HG03432 (cell line): ENCODE data around the gene FARP2.

Experiments used
- ATAC-seq: cut with Tn5 transposase; IDR thresholded peaks from one replicate; pipeline ENCODE4 v1.9.1; 2021; ENCODE audit warnings: mild to moderate bottlenecking, moderate library complexity; ENCODE audit not compliant: unreplicated experiment

FARP2 gene

DNA sequence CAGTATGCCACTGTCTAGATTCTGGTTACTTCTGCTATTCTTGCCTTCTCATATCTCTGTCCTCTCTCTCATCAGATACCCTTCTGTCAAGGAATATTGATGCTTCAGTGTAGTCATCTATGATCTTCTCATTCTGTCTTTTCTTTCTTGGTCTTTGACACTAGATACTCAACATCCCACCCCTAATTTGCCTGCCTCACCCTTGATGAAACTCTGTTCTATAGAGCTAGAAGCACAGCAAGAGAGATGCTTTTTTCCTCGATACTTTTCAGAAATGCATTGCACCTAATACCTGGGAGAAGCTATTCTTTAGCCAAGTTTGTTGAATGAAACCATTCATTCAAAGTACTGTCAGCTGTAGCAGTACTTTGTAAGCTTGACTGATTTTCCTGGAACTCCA lies 30.8 kb upstream of the FARP2 start:
- no peak for ATAC-seq

DNA sequence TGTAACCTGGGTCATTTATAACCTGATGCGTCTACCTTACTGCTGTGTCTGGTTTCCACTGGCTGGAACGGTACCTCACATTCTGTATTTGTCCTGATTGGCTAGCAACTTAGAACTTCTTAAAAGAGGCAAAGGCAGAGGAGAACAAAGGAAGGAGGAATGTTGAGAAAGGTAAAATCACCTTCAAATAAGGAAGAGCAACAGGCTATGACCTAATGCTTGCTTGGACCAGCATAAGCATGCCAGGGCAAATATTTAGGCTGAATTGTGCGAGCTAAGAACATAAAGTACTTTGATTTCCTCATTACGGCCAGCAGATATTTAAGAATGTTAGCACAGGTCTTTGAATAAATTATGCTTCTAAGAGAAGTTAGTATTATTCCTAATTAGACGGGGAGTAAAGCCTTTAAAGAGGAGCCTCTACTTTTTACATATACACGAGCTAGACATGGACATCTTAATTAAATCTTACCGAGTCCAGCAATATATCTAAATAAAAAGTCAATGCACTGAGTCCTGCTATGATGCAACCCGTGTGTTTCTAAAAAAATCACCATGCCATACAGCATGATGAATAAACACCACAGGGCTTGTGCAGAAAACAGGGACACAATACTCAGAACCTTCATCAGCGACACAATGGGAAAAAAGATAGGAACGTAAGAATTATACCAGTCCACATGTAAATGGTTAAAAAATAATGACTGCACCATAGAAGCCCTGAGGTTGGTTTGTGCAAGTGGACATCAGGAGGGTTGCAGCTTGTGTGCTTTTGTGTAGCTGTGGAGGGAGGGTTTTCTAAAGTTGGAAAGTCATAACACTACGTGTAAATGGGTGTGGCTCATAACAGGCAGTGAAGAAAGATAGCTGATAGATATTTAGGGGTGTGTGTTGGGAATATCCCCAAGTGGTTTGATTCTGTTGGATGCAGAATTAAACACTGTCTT lies 26.1 kb upstream of the FARP2 start:
- ATAC-seq = no peak

DNA sequence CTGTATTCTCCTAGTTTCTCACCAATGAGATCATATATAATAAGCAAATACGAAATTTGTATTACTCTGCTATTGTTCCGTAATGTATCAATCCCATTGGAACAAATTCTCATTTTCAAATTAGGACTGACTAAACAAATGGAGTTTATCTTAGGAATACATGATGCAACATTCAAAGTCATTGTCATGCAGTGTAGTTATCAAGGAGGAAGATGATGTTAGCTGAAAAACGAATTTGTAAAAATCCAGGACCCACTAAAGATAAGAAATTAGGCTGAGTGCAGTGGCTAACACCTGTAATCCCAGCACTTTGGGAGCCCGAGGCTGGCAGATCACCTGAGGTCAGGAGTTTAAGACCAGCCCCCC lies 25.5 kb upstream of the FARP2 start:
- ATAC-seq = no peak

DNA sequence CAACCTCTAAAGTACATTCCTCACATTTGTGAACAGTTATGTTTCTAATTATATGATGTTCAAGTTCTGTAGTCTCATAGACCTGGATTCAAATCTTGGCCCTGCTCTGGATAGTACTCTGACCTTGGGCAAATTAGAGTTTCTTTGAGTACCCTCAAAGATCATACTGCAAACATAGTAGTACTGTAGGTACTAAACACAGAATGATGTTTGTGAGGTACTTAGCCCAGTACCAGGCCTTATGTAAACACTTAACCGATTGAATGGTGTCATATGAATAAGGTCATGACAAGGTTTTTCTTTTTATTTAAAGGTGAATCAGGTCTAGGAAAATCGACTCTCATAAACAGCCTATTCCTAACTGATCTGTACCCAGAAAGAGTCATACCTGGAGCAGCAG lies 21.3 kb upstream of the FARP2 start:
- ATAC-seq = no peak

DNA sequence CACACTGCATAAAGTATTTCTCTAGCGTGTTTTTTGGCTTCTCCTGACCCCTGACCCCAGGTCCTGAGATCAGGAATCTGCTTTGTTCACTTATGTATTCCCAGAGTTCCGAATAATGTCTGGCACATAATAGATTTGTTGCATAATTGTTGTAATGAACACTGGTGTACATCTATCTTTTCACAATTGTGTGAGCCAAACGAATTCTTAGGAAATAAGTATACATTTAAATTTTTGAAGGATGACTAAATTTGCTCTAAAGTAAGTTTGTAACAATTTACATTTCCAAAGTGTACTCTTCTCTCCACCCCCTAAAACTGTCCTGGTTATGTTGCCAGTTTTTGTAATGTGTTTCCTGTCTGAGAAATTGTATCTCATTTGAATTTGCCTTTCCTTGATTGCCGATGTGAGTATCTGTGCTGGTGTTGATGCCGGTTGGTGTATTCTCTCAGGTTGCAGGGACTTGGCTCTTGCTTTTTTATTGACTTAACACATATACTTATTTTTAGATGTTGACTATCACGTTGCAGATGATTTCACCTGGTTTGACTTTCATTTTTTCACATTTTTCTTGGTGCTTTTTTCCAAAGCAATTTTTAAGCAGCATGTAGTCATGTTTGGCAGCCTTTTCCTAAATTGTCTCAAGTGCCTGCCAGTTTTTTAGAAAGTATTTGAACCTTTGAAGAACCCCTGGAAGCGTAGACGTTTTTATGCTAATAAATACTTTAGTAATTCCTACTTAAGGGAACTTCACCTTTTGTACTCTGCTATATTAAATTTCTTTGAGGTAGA lies 16.1 kb upstream of the FARP2 start:
- no peak for ATAC-seq

DNA sequence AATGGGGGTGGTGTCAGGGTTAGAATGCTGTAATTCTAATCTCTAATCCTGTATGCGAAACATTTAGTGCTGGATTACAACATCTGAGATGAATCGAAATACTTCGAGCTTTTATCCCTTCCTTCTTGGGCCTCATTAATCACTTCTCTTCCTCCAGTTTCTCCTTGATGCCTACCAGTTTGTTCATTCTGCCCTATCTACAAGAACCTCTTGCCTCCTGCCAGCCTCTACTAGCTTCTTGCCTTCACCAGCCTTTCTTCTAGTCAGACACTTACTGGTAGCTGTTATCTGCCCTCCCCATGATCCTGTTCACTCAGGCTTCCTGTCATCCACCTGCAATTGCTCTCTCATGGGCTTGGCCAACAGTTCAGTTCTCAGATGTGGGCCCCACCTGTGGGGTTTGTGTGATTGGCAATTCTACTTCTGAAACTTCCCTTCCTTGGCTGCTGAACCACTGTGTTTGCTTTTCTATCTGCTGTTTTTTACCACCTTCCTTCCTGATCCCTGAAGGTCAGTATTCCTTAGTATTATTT lies 15.4 kb upstream of the FARP2 start:
- ATAC-seq = no peak

DNA sequence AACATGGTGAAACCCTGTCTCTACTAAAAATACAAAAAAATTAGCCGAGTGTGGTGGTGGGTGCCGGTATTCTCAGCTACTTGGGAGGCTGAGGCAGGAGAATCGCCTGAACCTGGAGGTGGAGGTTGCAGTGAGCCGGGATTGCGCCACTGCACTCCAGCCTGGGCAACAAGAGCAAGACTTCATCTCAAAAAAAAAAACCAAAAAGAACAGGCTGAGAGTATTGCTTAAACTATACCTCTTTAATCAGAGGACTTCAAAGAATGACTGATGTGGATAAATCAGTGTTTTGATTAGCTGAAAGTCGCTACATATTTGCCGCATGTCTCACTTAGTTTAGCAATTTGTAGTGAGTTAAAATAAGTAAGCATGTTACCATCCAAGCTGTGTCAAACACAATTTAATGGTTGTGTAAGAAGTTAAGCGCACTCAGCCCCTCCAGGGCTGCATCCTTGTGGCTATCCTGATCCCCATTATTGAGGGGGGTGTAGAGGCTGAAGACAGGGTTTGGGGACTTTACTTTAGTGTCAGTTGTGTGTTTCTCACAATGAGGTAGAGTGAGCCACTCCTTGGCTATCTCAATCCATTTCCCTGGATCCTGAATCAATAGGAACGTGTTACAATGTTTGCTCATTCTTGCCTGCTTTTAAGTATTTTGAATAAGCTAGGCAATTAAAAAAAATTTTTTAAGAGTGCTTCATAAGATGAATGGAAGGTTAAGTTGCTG lies 11.0 kb upstream of the FARP2 start:
- ATAC-seq = no peak

DNA sequence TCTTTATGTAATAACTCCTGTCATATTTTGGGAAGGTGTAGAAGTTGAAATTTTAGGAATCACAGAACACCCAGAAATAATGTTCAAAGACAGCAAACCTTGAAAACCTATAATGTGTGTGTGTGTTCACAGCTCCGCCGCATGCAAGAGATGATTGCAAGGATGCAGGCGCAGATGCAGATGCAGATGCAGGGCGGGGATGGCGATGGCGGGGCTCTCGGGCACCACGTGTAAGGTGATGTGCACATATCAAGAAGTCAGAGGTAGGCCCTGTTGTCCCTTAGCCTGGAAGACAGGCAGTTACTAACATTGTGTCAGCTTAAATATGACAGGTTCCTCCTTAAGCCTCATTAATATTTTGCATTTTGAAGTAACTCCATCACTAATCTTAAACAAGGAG lies 6.1 kb upstream of the FARP2 start:
- no peak for ATAC-seq

DNA sequence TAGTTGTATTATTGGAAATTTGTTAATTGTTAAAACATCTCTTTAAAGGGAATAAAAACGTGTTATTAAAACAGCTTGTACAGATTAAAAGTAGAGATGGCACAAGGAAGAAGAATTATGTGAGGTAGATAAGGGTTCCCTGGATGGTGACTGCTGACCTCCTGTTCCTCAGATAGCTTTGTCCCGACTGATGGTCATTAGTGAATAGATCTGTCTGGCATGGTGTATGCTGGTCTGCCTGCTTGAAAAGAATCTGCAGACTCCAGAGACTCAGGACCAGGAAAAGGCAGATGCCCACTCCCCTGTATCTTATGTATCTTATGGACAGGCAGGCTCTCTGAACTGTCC lies 5.6 kb upstream of the FARP2 start:
- no peak for ATAC-seq

DNA sequence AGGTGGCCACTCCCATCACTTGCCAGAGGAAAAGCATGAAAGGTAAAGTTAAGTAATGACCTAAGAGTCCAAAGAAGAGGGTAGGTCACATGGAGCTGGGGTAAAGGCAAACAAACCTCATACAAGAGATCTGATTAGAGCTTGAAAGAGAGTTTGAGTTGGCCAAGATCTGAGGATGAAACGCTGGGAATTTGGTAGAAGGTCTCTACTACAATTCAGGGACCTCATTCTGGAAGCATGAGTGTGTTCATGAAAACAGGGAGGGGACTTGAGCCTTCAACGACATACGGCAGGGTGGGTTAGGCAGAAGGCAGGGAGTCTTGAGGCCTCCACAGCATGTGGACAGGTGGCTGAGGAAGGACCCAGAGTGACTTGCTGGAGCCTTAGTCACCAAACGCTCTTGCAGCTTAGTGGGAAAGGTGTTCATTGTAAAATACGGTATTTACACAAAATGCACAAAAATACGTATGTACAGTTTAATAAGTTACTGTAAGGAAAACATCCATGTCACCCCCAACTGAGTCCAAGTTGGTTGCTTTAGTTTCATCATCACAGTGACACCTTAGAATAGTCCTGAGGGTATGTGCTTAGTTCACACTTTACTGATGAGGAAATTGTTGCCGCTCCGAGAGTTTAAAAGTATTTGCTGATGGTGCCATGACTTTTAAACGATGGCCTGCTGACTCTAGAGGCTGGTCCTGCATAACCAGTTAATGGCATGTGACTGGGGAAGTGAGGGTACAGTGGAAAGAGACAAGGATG lies 5.0 kb upstream of the FARP2 start:
- no peak for ATAC-seq

DNA sequence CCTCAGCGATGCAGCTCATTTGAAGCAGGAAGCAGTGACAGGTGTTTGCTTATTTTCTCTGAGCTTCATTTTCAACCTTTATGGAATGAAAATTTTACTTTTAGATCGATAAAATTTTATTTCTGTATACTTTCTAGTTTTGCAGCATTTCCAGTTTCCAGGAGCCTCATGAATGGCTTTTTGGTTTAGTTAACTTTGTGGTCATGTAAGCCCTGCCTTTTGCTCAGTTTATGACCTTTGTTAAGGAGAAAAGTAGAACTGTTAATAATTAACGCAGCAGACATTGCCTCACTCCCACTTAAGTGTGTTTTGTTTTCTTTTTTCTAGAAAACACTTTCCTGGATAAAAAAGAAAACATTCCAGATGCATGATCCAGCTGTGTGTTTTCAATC lies 4.4 kb upstream of the FARP2 start:
- ATAC-seq = no peak

DNA sequence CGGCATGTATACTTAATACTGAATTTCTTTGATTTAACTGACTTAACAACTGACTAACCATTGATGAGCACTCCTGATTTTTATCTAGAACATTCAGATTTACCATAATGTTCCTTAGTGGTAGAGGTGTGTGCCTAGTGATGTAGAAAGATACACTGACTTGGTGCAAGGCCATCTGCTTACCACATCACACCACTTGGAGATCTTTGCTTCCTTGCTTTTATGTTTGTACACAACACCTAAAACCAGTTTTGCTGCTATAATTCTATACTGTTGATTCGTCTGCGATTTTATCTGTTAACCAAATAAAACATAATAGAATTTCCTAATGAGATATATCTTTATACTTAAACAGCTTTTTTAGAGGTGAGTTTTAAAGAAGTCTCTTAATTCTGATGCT lies 3.9 kb upstream of the FARP2 start:
- ATAC-seq = no peak

DNA sequence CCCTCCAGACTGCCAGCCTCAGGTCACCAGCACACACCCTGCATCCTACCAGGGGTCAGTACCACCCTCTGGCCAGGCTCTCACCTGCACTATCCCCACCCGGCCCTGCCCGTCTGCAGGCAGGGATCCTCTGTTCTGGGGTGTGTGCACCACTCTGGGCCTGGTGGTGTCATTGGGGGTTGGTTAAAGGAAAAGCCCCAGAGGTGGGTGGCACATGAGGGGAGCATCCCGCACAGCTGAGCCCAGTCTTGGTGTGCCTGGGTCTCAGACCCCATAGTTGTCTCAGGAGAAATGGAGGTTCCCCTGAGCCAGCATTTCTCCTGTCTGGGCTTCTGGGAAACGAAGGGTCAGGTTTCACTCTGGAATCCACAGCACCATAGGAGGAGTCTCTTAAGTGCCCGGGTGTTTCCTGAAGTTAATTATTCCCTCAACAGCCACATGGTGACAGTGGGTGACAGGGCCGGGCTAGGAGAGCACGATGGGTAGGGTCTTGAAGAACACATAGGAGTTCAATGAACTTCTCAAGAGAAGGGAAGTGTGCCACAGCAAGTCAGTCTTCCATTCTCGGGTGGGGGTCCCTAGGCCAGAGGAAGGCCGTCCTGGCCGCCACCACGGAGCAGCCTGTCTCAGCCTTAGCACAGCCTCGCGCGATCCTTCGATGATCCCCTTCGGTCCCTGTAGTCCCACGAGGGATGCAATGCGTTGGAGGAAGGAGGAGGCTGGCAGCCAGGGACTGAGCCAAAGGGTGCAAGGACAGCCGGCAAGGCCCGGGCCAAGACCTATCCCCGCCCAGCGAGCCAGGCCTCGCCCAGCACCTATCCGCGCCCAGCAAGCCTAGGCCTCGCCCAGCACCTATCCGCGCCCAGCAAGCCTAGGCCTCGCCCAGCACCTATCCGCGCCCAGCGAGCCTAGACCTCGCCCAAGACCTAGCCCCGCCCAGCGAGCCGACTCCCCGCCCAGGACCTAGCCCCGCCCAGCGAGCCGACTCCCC lies 1.1 kb upstream of the FARP2 start:
- no peak for ATAC-seq

DNA sequence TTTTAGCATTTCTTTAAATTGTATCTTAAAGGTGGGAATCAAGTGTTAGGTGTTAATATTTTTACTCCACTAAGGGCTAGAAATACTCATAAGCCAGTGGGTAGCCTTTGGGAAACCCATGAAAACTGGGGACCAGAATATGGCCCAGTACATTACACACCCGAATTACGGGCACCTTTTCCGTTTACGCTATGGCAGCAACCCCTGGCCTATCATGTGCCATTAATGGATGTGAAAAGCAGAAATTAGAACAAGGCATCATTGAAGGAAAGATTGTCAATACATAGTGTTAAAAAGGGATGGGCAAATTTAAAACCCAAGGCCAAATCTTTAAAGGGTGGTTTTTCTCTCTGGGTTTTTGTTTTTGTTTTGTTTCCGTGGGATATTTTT lies 781 bp downstream of the FARP2 start:
- ATAC-seq = no peak

DNA sequence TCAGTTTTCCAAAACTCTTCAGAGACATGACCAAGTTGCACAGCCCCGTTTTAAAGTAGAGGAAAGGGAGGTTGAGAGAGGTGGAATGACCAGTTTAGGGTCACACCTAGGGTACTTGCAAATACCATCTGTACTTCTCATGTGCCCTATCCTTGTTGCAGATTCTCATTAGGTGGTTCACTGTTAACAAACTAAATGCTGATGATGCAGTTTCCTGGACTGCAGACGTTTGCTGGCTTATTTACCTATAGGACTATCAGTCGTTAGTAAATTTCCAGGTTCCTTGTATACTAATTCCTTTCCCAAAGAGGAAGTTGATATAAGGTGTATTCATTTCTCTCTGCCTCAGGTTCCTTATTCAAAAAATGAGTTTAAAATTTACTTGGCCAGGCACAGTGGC lies 1.4 kb downstream of the FARP2 start:
- no peak for ATAC-seq

DNA sequence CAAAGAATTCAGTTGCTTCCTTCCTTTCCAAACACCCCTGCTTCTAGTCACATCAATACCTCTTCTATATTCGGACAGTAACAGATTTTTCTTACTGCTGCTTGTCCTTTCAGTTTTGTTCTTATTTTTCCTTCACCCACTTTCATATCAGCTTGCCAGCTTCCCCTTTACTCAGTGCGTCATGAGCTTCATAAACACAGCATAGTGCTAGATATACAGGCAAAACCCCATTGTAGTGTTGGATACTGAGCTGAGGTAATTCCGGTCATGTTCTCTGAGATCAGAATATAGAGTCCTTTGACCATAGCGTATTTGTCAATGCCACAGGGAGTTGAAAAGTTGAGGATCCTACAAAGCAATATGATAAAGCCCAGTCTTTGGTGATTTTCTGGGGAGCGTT lies 2.4 kb downstream of the FARP2 start:
- ATAC-seq = no peak

DNA sequence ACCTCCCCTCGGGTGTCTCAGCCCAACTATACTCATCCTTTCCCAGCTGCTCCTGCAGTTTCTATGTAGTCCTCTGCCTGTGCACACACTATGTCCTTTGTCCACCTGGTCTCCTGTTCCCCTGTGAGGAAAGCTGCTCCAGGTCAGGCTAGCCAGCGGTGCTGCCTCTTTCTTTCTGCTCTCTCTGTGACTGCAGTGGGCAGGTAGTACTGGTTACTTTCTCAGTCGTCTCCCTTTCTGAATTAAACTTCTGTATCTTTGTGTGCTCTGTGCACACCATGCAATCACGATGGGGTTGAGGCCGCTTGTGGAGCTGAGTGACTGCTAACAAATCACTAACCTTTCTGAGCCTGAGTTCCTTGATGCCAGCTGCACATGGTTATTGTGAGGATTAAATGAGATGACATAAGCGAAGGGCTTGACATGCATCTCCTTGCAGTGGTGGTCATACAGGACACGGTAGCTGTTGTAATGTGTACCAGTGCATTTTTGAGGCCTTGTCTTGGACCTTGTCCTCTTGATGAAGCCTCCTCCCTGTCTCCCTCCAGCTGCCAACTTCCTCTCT lies 3.5 kb downstream of the FARP2 start:
- ATAC-seq = no peak

DNA sequence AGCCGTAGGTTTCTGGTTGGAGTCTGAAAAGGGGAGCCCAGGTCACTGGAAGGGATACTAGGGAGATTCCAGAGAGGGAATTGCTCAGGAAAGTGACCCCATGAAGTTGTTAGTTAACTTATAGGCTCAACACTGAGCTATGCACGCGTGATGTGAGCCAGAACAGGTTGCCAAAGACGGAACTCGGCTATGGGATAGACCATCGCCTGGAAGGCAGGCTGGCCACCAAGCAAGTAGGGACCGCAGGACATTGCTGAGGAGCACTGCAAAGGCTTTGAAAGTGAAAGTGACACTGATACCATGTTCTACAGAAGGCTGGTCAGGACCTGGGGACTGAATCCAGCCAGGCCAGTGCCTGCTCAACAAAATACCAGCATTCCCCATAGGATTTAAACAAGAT lies 7.3 kb downstream of the FARP2 start:
- ATAC-seq = no peak

DNA sequence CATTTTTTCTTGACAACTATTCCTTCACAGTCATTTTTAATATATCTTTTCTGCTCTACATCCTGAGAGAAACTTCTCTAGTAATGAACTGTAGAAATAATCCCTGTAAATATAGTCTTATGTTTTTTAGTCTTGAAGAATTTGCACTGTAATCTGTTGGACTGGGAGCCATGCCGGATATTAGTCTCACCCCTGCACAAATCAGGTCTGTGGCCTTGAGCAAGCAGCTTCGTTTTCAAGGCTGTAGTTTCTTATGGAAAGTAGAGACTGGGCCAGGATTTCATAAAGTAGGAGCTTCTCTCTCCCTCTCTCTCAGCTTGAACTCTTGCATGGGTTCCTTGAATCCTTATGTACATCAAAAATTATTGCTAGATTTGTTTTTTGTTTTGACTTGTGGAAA lies 8.7 kb downstream of the FARP2 start:
- no peak for ATAC-seq
